ENCODE data around the gene GRIN1.

GRCh38 chr9:137212520-137212919 lies 73.6 kb downstream of the GRIN1 start:
- TF ChIP-seq CTCF (IDR thresholded peaks at IDR 0.05; ENCODE audit: insufficient read depth, low read length, poor library complexity, severe bottlenecking), result no peak
- TF ChIP-seq EZH2phosphoT487 (conservative IDR thresholded peaks at IDR 0.05; ENCODE audit: low read length), result no peak

Data from SU-DHL-6 (cell line).